GM23338 (cell line): Measurements from ENCODE around the gene B3GAT2. TPM values are rescaled to one million over a fixed set of nuclear protein-coding genes. Genes with fewer than 3 reads are reported as not detected.

Source experiments
- ATAC-seq: fragments of 200-7000 bp; cut with Tn5 transposase; 3 replicates; pipeline ENCODE4 v1.9.1; 2020
- DNase-seq: peaks from one replicate; pipeline ENCODE4 v3.0.0-alpha.2; 2015; ENCODE audit warnings: low spot score
- H2AFZ ChIP-seq: fragments of 200-600 bp; sonication (generic); 2 replicates; pipeline ENCODE4 v1.8.0; 2016; ENCODE audit warnings: antibody characterized with exemption, mild to moderate bottlenecking, moderate library complexity
- H3F3A ChIP-seq: fragments of 200-600 bp; sonication (generic); replicated peaks from 2 replicates; pipeline ENCODE4 v1.8.0; 2017; ENCODE audit warnings: antibody characterized with exemption, mixed run types, low read depth
- H3K27ac ChIP-seq: fragments of 200-600 bp; sonication (generic); 2 replicates; pipeline ENCODE4 v1.6.1; 2016; ENCODE audit warnings: low read depth
- H3K27me3 ChIP-seq: fragments of 200-600 bp; sonication (generic); 2 replicates; pipeline ENCODE4 v1.8.0; 2016; ENCODE audit warnings: mild to moderate bottlenecking, mixed run types, moderate library complexity; ENCODE audit not compliant: insufficient read depth
- H3K36me3 ChIP-seq: fragments of 200-600 bp; sonication (generic); 2 replicates; pipeline ENCODE4 v1.8.0; 2016; ENCODE audit warnings: mild to moderate bottlenecking; ENCODE audit not compliant: insufficient read depth
- H3K4me1 ChIP-seq: fragments of 200-600 bp; sonication (generic); 2 replicates; pipeline ENCODE4 v1.8.0; 2016; ENCODE audit warnings: mild to moderate bottlenecking, moderate library complexity; ENCODE audit not compliant: insufficient read depth
- H3K4me2 ChIP-seq: fragments of 200-600 bp; sonication (generic); 2 replicates; pipeline ENCODE4 v1.7.1; 2017; ENCODE audit warnings: mixed run types
- H3K4me3 ChIP-seq: fragments of 200-600 bp; sonication (generic); 2 replicates; pipeline ENCODE4 v1.6.1; 2016; ENCODE audit warnings: mixed run types
- H3K79me2 ChIP-seq: fragments of 200-600 bp; sonication (generic); replicated peaks from 2 replicates; pipeline ENCODE4 v1.8.0; 2017; ENCODE audit warnings: mild to moderate bottlenecking; ENCODE audit not compliant: insufficient read depth
- H3K9me2 ChIP-seq: fragments of 200-600 bp; sonication (generic); 2 replicates; pipeline ENCODE4 v1.8.0; 2017; ENCODE audit not compliant: insufficient read depth
- H4K20me1 ChIP-seq: fragments of 200-600 bp; sonication (generic); replicated peaks from 2 replicates; pipeline ENCODE4 v1.8.0; 2017; ENCODE audit warnings: mild to moderate bottlenecking; ENCODE audit not compliant: insufficient read depth
- H3K27ac Mint-ChIP-seq: 2 replicates; pipeline ENCODE4 v1.8.0; 2020; ENCODE audit warnings: inconsistent platforms, mild to moderate bottlenecking, moderate library complexity, mixed read lengths
- H3K27me3 Mint-ChIP-seq: 3 replicates; pipeline ENCODE4 v1.8.0; 2022; ENCODE audit warnings: low read depth, mild to moderate bottlenecking, moderate library complexity, mixed read lengths, inconsistent platforms; ENCODE audit not compliant: insufficient read depth, poor library complexity
- H3K36me3 Mint-ChIP-seq: 3 replicates; pipeline ENCODE4 v1.8.0; 2021; ENCODE audit warnings: low read depth, mild to moderate bottlenecking, inconsistent platforms, moderate library complexity, mixed read lengths
- H3K4me1 Mint-ChIP-seq: 3 replicates; pipeline ENCODE4 v1.8.0; 2020; ENCODE audit warnings: mild to moderate bottlenecking, inconsistent platforms, mixed read lengths
- H3K4me3 Mint-ChIP-seq: 3 replicates; pipeline ENCODE4 v1.8.0; 2021; ENCODE audit warnings: moderate library complexity, mild to moderate bottlenecking, inconsistent platforms, mixed read lengths
- H3K9me3 Mint-ChIP-seq: 3 replicates; pipeline ENCODE4 v1.8.0; 2020; ENCODE audit warnings: moderate library complexity, mild to moderate bottlenecking, inconsistent platforms, mixed read lengths
- CREB1 ChIP-seq: fragments of 250-450 bp; sonication (Bioruptor Pico); IDR thresholded peaks from 2 replicates; pipeline ENCODE4 v1.5.0; 2020; ENCODE audit warnings: low read depth, mild to moderate bottlenecking, moderate library complexity
- CTCF ChIP-seq, 2 experiments: fragments of 200-600 bp in 1 of 2; sonication (generic) in 1 of 2; conservative IDR thresholded peaks; 2 replicates each; pipeline versions ENCODE4 v1.5.1 to v1.6.1; 2016 to 2017; ENCODE audit warnings: antibody characterized with exemption in 2 of 2, low read depth in 2 of 2, mild to moderate bottlenecking in 2 of 2, moderate library complexity in 1 of 2
- ETS1 ChIP-seq: IDR thresholded peaks from 2 replicates; pipeline ENCODE4 v1.6.1; 2016; ENCODE audit warnings: antibody characterized with exemption
- EZH2 ChIP-seq: fragments of 200-600 bp; sonication (generic); IDR thresholded peaks from one replicate; pipeline ENCODE4 v1.8.0; 2017; ENCODE audit warnings: antibody characterized with exemption, mild to moderate bottlenecking, low read depth; ENCODE audit not compliant: unreplicated experiment
- EZH2phosphoT487 ChIP-seq: fragments of 200-600 bp; sonication (generic); IDR thresholded peaks from one replicate; pipeline ENCODE4 v1.8.1; 2018; ENCODE audit warnings: antibody characterized with exemption; ENCODE audit not compliant: unreplicated experiment
- NANOG ChIP-seq: IDR thresholded peaks from 2 replicates; pipeline ENCODE4 v1.6.1; 2016; ENCODE audit warnings: antibody characterized with exemption, borderline replicate concordance
- POLR2AphosphoS5 ChIP-seq: IDR thresholded peaks from 2 replicates; pipeline ENCODE4 v1.6.1; 2016; ENCODE audit warnings: antibody characterized with exemption, low read depth
- STAT1 ChIP-seq: IDR thresholded peaks from one replicate; pipeline ENCODE4 v1.6.1; 2016; ENCODE audit warnings: antibody characterized with exemption; ENCODE audit not compliant: unreplicated experiment
- ZNF114 ChIP-seq: fragments of 250-450 bp; sonication (Bioruptor Pico); IDR thresholded peaks from 2 replicates; pipeline ENCODE4 v1.5.0; 2020; ENCODE audit warnings: mild to moderate bottlenecking, moderate library complexity
- ZNF331 ChIP-seq: fragments of 250-450 bp; sonication (Bioruptor Pico); IDR thresholded peaks from 2 replicates; pipeline ENCODE4 v1.5.0; 2020; ENCODE audit warnings: low read depth, mild to moderate bottlenecking, moderate library complexity
- ZNF462 ChIP-seq: fragments of 250-450 bp; sonication (Bioruptor Pico); IDR thresholded peaks from 2 replicates; pipeline ENCODE4 v1.5.0; 2020; ENCODE audit warnings: mild to moderate bottlenecking, moderate library complexity
- polyA plus RNA-seq: library from polyadenylated mRNA; unstranded; fragments of >200 nt; fragmentation: Nextera tagmentation; extraction: Ambion mirVana; gene quantifications from 2 replicates; pipeline ENCODE4 v1.2.1, GENCODE V29; 2016
- total RNA-seq: library from RNA; depleted of rRNA; stranded (reverse); fragments of >200 nt; shearing (Covaris generic); gene quantifications from 2 replicates; pipeline ENCODE4 v1.2.3, GENCODE V29; 2014

B3GAT2 gene
- total and polyA plus RNA-seq, 2 experiments from 2014 or later: 1.7 to 1.8 TPM

DNA sequence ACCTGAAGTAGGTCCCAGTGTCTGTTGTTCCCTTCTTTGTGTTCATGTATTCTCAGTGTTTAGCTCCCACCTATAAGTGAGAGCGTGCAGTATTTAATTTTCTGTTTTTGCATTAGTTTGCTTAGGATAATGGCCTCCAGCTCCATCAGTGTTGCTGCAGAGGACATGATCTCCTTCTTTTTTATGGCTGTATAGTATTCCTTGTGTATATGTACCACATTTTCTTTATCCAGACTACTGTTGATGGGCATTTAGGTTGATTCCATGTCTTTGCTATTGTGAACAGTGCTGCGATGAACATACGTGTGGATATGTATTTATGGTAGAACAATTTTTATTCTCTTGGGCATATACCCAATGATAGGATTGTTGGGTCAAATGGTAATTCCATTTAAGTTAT is 125.4 kb downstream of the B3GAT2 start:
- no peaks in the 10 kb centered on the region for H3K4me1 Mint-ChIP-seq
- no peak overlapping the region for H3K27ac Mint-ChIP-seq
- DNase-seq (no peak), ATAC-seq (no peak)
- no peak for TF ChIP-seq ETS1
- no peak for TF ChIP-seq CTCF (conservative IDR thresholded peaks at IDR 0.05; ENCODE audit: low read depth in 2 of 2)
- no peak for TF ChIP-seq POLR2AphosphoS5
- TF ChIP-seq EZH2: no peak
- TF ChIP-seq ZNF331: no peak
- TF ChIP-seq ZNF462 (CRISPR knock-in tag): no peak
- no peak for TF ChIP-seq NANOG
- no peak for TF ChIP-seq STAT1
- no peak for TF ChIP-seq CREB1 (CRISPR knock-in tag)
- TF ChIP-seq EZH2phosphoT487: no peak
- no peak for TF ChIP-seq ZNF114 (CRISPR knock-in tag)
- H3K9me3 Mint-ChIP-seq: peaks cover 4% of the 10 kb centered on the region; the same call in 1 of the 3 replicates
- Histone ChIP-seq H3F3A (no peaks in the 10 kb centered on the region), H4K20me1 (no peaks in the 10 kb centered on the region), H3K9me2 (no peaks in the 10 kb centered on the region), H3K27ac (no peak overlapping the region), H3K27me3 (no peaks in the 10 kb centered on the region), H3K4me1 (no peaks in the 10 kb centered on the region), H2AFZ (no peak overlapping the region), H3K4me2 (no peak overlapping the region), H3K79me2 (no peaks in the 10 kb centered on the region), H3K4me3 (no peak overlapping the region), H3K36me3 (no peaks in the 10 kb centered on the region; the same call in 1 of the 2 replicates)
- no peaks in the 10 kb centered on the region for H3K36me3 Mint-ChIP-seq
- H3K27me3 Mint-ChIP-seq: no peaks in the 10 kb centered on the region
- H3K4me3 Mint-ChIP-seq: no peak overlapping the region
